Right lobe of liver (tissue), 6 donors: ENCODE results near the gene TRIM38. TPM values are rescaled to one million over a fixed set of nuclear protein-coding genes. Genes with fewer than 3 reads are reported as not detected.
A peak's percentile ranks its signal among the peaks of the same experiment; 100 is the strongest.

Experiments
- ATAC-seq, 4 donors: fragments of 200-7000 bp; cut with Tn5 transposase; one replicate each; pipeline ENCODE4 v1.9.1; 2020; ENCODE audit warnings: mild to moderate bottlenecking in 4 of 4, moderate library complexity in 4 of 4
- DNase-seq, 3 donors: peaks; one replicate each; pipeline ENCODE4 v3.0.0-alpha.2; 2020
- H3K27ac ChIP-seq, 3 donors: fragments of 200-600 bp; one replicate each; pipeline ENCODE4 v1.8.0; 2022
- H3K27me3 ChIP-seq, 2 donors: fragments of 200-600 bp; one replicate each; pipeline ENCODE4 v1.8.0; 2022
- H3K36me3 ChIP-seq, 4 donors: fragments of 200-600 bp; sonication (generic) in 1 of 4; one replicate each; pipeline versions ENCODE4 v1.5.1 to v1.8.0; 2017 to 2022; ENCODE audit warnings: control low read depth in 1 of 4
- H3K4me1 ChIP-seq, 4 donors: fragments of 200-600 bp; sonication (generic) in 1 of 4; one replicate each; pipeline versions ENCODE4 v1.5.1 to v1.8.0; 2017 to 2022; ENCODE audit warnings: control low read depth in 1 of 4
- H3K4me3 ChIP-seq, 3 donors: fragments of 200-600 bp; one replicate each; pipeline ENCODE4 v1.8.0; 2022
- H3K9me3 ChIP-seq, 4 donors: fragments of 200-600 bp; sonication (generic) in 1 of 4; one replicate each; pipeline versions ENCODE4 v1.5.1 to v1.8.0; 2017 to 2022; ENCODE audit warnings: control low read depth in 1 of 4
- POLR2A ChIP-seq: fragments of 450-650 bp; IDR thresholded peaks from one replicate; pipeline ENCODE4 v1.6.1; 2017; ENCODE audit warnings: antibody characterized with exemption, mild to moderate bottlenecking
- WGBS: methylation state at CpG from one replicate; pipeline ENCODE4 v1.1.6; 2018; ENCODE audit warnings: low coverage, low lambda C conversion rate; ENCODE audit not compliant: insufficient coverage; ENCODE audit errors: missing lambda C conversion rate; 5-methylcytosine and 5-hydroxymethylcytosine counted together
- intact Hi-C, 2 donors: fragments of 100-400 bp; cut with DNase I; formaldehyde crosslinking; loops; one replicate each; pipeline versions ENCODE4 v1.11.2 to v1.14.1; 2022
- total RNA-seq, 6 experiments: library from RNA; depleted of rRNA in 2 of 6; stranded (reverse); fragments of >200 nt in 2 of 6; fragmentation: NEBNext Ultra II Directional in 3 of 6; extraction: Animal tissue kit (Norgen Biotek cat#: 25700) in 3 of 6; gene quantifications; one replicate each; pipeline versions ENCODE4 v1.1.0 to v1.2.4, GENCODE V29; 2016 to 2023
- TF ChIP-seq, protein P1 (sequence below), 4 donors: fragments of 200-600 bp in 3 of 4; fragments of 450-650 bp in 1 of 4; IDR thresholded peaks; one replicate each; pipeline versions ENCODE4 v1.5.1 to v1.8.0; 2016 to 2022; ENCODE audit warnings: antibody characterized with exemption in 4 of 4, mild to moderate bottlenecking in 2 of 4
- donor health status: DM: no; HTN: yes; CAD: no.
- donor health status: DM: no; HTN: no; CAD: no.
- donor health status: DM: no; HTN: no; CAD: no.
- donor health status: DM: no; HTN: yes; CAD: no.
- donor health status: DM: no; HTN: yes; CAD: no.

Gene TRIM38
- total RNA-seq, 6 experiments from 2014 or later, result 3.1 to 7.2 (median 4.5) TPM

DNA sequence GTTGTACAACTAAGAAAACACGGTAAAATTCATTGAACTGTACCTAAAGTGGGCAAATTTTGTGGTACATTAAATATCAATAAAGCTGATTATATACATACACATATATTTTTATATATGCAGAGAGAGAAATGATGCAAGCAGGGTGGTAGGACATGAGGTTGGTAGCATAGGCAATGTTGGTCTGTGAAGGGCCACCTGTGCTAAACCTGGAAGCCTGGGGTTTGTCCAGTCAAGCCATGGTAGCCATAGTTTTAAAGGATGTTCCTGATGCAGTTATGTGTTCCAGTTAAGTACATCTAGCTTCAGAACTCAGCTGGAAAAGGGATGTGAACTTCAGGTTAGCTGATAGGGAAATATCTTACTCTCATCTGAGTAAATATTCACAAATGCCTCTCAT, 60.1 kb downstream of the TRIM38 start:
- TF ChIP-seq POLR2A, result no peak
- TF ChIP-seq, protein P1, sequence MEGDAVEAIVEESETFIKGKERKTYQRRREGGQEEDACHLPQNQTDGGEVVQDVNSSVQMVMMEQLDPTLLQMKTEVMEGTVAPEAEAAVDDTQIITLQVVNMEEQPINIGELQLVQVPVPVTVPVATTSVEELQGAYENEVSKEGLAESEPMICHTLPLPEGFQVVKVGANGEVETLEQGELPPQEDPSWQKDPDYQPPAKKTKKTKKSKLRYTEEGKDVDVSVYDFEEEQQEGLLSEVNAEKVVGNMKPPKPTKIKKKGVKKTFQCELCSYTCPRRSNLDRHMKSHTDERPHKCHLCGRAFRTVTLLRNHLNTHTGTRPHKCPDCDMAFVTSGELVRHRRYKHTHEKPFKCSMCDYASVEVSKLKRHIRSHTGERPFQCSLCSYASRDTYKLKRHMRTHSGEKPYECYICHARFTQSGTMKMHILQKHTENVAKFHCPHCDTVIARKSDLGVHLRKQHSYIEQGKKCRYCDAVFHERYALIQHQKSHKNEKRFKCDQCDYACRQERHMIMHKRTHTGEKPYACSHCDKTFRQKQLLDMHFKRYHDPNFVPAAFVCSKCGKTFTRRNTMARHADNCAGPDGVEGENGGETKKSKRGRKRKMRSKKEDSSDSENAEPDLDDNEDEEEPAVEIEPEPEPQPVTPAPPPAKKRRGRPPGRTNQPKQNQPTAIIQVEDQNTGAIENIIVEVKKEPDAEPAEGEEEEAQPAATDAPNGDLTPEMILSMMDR (IDR thresholded peaks at IDR 0.05), result no peak
- DNase-seq, result no peak
- intact Hi-C loops, result no loop called here
- no peak for ATAC-seq
- Histone ChIP-seq H3K9me3 (no peaks in the 10 kb centered on the region), H3K27me3 (no peaks in the 10 kb centered on the region), H3K4me1 (peaks cover 0 to 13% (median 4%) of the 10 kb centered on the region in 4 donors), H3K4me3 (no peak overlapping the region), H3K36me3 (no peaks in the 10 kb centered on the region), H3K27ac (no peak overlapping the region)
- 73% methylated on average over 1 of the region's 1 CpG for WGBS

DNA sequence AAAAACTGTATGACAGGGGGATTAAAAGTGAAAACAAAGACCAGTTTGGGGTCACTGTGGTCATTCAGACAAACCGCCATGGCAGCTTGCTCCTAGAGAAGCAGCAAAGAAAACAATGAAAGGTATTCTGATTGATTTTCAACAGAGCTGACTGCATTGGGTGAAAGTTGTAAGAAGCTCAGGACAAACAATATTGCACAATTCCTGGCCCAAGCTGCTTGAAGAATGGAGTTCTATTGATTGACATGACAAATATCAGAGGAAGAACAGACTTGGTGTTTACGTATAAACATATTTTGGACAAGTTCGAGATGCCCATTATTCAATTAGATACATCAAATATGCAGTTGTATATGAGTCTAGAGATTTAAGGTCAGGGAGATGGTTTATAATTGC, 62.0 kb downstream of the TRIM38 start:
- Histone ChIP-seq H3K27me3 (no peaks in the 10 kb centered on the region), H3K4me1 (peaks cover 0 to 15% (median 5%) of the 10 kb centered on the region in 4 donors), H3K4me3 (no peak overlapping the region), H3K27ac (no peak overlapping the region), H3K36me3 (no peaks in the 10 kb centered on the region), H3K9me3 (no peaks in the 10 kb centered on the region)
- 72% methylated on average over 3 of the region's 3 CpGs for WGBS
- DNase-seq, result no peak
- intact Hi-C loops, result no loop called here
- ATAC-seq, result no peak
- TF ChIP-seq, protein P1 (IDR thresholded peaks at IDR 0.05), result no peak
- no peak for TF ChIP-seq POLR2A

DNA sequence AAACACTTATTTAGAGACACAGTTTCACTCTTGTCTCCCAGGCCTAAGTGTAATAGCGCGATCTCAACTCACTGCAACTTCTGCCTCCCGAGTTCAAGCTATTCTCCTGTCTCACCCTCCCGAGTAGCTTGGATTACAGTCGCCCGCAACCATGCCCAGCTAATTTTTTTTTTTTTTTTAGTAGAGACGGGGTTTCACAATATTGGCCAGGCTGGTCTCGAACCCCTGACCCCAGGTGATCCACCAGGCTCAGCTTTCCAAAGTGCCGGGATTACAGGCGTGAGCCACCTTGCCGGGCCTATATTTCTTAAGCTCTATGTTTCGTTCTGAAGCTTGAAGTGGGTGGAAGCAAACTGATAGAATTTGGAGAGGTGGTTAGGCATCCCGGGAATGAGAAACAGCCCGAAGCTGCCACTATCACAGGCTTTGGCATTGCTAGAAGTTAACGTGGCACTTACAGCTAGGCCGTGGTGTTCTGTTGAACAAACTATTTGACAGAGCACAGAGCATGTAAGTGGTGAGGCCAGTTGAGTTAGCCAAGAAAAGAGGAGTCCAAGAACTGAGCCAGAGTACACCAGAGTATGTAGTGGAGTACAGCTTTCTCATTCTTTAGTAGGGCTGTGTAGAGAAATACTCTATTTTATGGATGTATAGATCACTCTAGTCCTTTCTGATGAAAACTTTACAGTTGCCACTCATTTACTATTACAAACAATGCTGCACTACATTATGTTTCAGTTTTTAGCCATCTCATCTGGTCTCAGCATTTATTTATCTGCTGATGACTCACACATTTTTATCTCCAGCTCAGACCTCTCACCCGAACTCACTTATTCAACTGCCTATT, 62.7 kb downstream of the TRIM38 start:
- Histone ChIP-seq H3K9me3 (no peaks in the 10 kb centered on the region), H3K36me3 (no peaks in the 10 kb centered on the region), H3K4me1 (peaks cover 0 to 15% (median 5%) of the 10 kb centered on the region in 4 donors), H3K27ac (peak overlapping the region; percentile 77 to 93 (median 81)), H3K27me3 (no peaks in the 10 kb centered on the region), H3K4me3 (no peak overlapping the region)
- TF ChIP-seq, protein P1 (IDR thresholded peaks at IDR 0.05), result no peak
- TF ChIP-seq POLR2A, result no peak
- WGBS, result 79% methylated on average over 17 of the region's 17 CpGs
- no peak for DNase-seq
- ATAC-seq, result peak in 1 of 4 donors; percentile 27
- intact Hi-C loops, result no loop called here

DNA sequence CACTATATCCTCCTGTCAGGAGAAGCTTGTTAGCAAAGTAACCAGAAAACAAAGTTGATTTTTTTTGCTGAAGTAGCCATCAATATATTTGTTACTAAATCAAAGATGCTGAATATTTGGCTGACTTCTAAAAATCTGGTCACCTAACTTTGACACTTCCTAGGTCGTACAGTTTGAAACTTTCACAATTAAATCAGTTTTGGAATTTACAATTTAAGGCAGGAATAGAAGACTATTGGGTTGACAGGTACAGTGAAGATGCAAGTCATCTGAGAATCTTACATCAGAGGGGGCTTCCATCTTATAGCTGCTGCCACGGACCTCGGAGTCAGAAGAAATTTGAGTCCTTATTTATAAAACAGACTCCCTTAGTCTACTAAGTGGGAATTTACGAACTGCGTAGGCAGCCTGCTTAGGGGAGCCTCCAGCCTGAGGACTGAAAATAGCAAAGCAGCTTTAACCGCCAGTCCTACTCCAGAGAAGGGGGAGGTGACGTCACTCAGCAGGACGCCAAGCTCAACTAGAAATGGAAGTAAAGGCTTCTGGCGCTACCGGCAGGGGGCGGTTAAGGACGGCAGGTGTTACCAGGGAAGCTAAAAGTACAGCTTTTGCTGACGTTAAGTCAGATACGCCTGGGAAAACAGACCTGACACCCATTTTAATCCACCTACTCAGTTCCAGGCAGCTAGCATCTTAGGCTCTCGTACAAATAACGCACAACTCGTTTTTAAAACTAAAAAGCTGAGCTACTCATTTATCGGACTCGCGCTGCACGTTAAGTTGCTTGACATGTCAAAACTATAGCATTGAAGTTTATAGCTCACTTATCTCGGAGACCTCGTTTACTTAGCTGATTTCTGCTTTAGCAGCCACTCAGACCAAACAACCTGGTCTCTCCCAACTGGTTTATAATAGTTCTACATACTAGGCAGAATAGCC, 63.6 kb downstream of the TRIM38 start:
- Histone ChIP-seq H3K4me1 (peaks cover 0 to 16% (median 5%) of the 10 kb centered on the region in 4 donors), H3K9me3 (no peaks in the 10 kb centered on the region), H3K27ac (peak overlapping the region; percentile 77 to 93 (median 81)), H3K36me3 (no peaks in the 10 kb centered on the region), H3K4me3 (peak overlapping the region; percentile 40 to 79 (median 62)), H3K27me3 (no peaks in the 10 kb centered on the region)
- intact Hi-C loops, result no loop called here
- TF ChIP-seq POLR2A, result peak; percentile 19
- TF ChIP-seq, protein P1 (IDR thresholded peaks at IDR 0.05), result peak; percentile 76 to 92 (median 83)
- DNase-seq (peak; percentile 92 to 95 (median 94)), ATAC-seq (peak; percentile 66 to 75 (median 73))
- 2% methylated on average over 17 of the region's 23 CpGs for WGBS
